GM12878 (cell line): ENCODE results near the gene CCL23. TPM values are rescaled to one million over a fixed set of nuclear protein-coding genes. Genes with fewer than 3 reads are reported as not detected.

Source experiments
- ATAC-seq: fragments of 200-7000 bp; cut with Tn5 transposase; 3 replicates; pipeline ENCODE4 v1.9.1; 2020; ENCODE audit warnings: mild to moderate bottlenecking, moderate library complexity
- BruUV-seq: library from RNA; stranded (reverse); fragments of 400-500 nt; replicated peaks from 2 replicates; lab custom pipeline; 2021; lab: Mats Ljungman, UMichigan
- CTCF ChIA-PET: fragments of 300-600 bp; sonication (Branson Sonifier 250); formaldehyde crosslinking; extraction: SDS; loops from one replicate; lab custom pipeline; 2021; ENCODE audit warnings: inconsistent platforms; lab: Yijun Ruan, JAX
- POLR2A ChIA-PET: fragments of 350-600 bp; formaldehyde crosslinking; extraction: SDS; loops from one replicate; lab custom pipeline; 2021; ENCODE audit warnings: inconsistent platforms; lab: Charles Lee
- RAD21 ChIA-PET: fragments of 300-600 bp; sonication (Branson Sonifier 250); formaldehyde crosslinking; loops from one replicate; lab custom pipeline; 2023; ENCODE audit warnings: antibody characterized with exemption; ENCODE audit not compliant: unreplicated experiment; lab: Charles Lee
- SMC1A ChIA-PET: fragments of 300-600 bp; sonication (Branson Sonifier 250); formaldehyde crosslinking; loops from one replicate; lab custom pipeline; 2023; ENCODE audit not compliant: unreplicated experiment, uncharacterized antibody; lab: Charles Lee
- DNase-seq: peaks from one replicate; pipeline ENCODE4 v3.0.0-alpha.2; 2011; ENCODE audit warnings: low read depth, low spot score
- FAIRE-seq: peaks from 3 replicates; lab custom pipeline; 2011; peaks lifted over from hg19 to GRCh38; lab: Jason Lieb, UNC
- H2AFZ ChIP-seq: 2 replicates; pipeline ENCODE4 v1.6.0; 2011; ENCODE audit warnings: low read depth, low read length, control low read depth; ENCODE audit not compliant: control insufficient read depth
- H3K27ac ChIP-seq: 2 replicates; pipeline ENCODE4 v1.5.1; 2011; ENCODE audit warnings: control low read depth; ENCODE audit not compliant: control insufficient read depth, insufficient read depth
- H3K27me3 ChIP-seq, 2 experiments: replicated peaks in 1 of 2; 2 replicates each; pipeline versions ENCODE4 v1.6.0 to v1.6.1; 2011; ENCODE audit warnings: low read length in 1 of 2; ENCODE audit not compliant: control insufficient read depth in 2 of 2, insufficient read depth in 2 of 2
- H3K36me3 ChIP-seq, 2 experiments: 2 replicates each; pipeline ENCODE4 v1.5.1; 2011; ENCODE audit warnings: low read length in 1 of 2; ENCODE audit not compliant: control insufficient read depth in 2 of 2, insufficient read depth in 2 of 2
- H3K4me1 ChIP-seq: 2 replicates; pipeline ENCODE4 v1.6.1; 2011; ENCODE audit warnings: mild to moderate bottlenecking, low read length, moderate library complexity, mixed read lengths; ENCODE audit not compliant: control insufficient read depth, insufficient read depth
- H3K4me2 ChIP-seq: 2 replicates; pipeline ENCODE4 v1.6.0; 2011; ENCODE audit warnings: control low read depth; ENCODE audit not compliant: control insufficient read depth, insufficient read depth
- H3K4me3 ChIP-seq: fragments of 200-600 bp; sonication (generic); 2 replicates; pipeline ENCODE4 v1.5.1; 2016
- H3K79me2 ChIP-seq: 2 replicates; pipeline ENCODE4 v1.6.0; 2011; ENCODE audit warnings: low read length; ENCODE audit not compliant: control insufficient read depth, insufficient read depth
- H3K9ac ChIP-seq: 2 replicates; pipeline ENCODE4 v1.8.0; 2011; ENCODE audit warnings: low read length, control low read depth, mixed read lengths; ENCODE audit not compliant: control insufficient read depth, insufficient read depth
- H3K9me3 ChIP-seq: replicated peaks from 3 replicates; pipeline ENCODE4 v1.5.1; 2011; ENCODE audit warnings: mild to moderate bottlenecking, low read length; ENCODE audit not compliant: control insufficient read depth, insufficient read depth
- H4K20me1 ChIP-seq: 2 replicates; pipeline ENCODE4 v1.6.0; 2011; ENCODE audit not compliant: control insufficient read depth, insufficient read depth
- CBX5 ChIP-seq: sonication (generic); IDR thresholded peaks from 2 replicates; pipeline ENCODE4 v1.6.1; 2016; ENCODE audit warnings: low read depth, moderate library complexity, mild to moderate bottlenecking, inconsistent platforms
- RAD51 ChIP-seq: fragments of 450-650 bp; IDR thresholded peaks from 2 replicates; pipeline ENCODE4 v1.6.1; 2016; ENCODE audit warnings: moderate library complexity, mild to moderate bottlenecking, inconsistent platforms
- SREBF1 ChIP-seq: IDR thresholded peaks from 2 replicates; pipeline ENCODE4 v1.6.1; 2012; ENCODE audit warnings: mild to moderate bottlenecking, low read length
- YY1 ChIP-seq: IDR thresholded peaks from 2 replicates; pipeline ENCODE4 v1.6.1; 2011; ENCODE audit warnings: low read depth, mild to moderate bottlenecking, low read length
- ZNF622 ChIP-seq: fragments of 450-650 bp; IDR thresholded peaks from 2 replicates; pipeline ENCODE4 v1.6.1; 2017; ENCODE audit warnings: mild to moderate bottlenecking, inconsistent platforms
- WGBS: methylation state at CpG from one replicate; pipeline ENCODE4 v1.1.6; 2016; ENCODE audit warnings: low lambda C conversion rate; ENCODE audit not compliant: insufficient replicate concordance, insufficient coverage; ENCODE audit errors: missing lambda C conversion rate; 5-methylcytosine and 5-hydroxymethylcytosine counted together
- in situ Hi-C: fragments of 300-500 bp; cut with MboI; formaldehyde crosslinking; loops from 9 replicates; pipeline ENCODE4 v1.14.3; 2018; ENCODE audit warnings: mixed read lengths
- intact Hi-C: fragments of 100-400 bp; cut with micrococcal nuclease; formaldehyde crosslinking; loops from one replicate; pipeline ENCODE4 v1.14.2; 2022; ENCODE audit not compliant: unreplicated experiment
- polyA plus RNA-seq, 11 experiments: library from polyadenylated mRNA; depleted of rRNA in 4 of 11; unstranded in 6 of 11; stranded (reverse) in 5 of 11; fragments of >200 nt; fragmentation: Nextera tagmentation in 4 of 11; fragmentation: Illumina TruSeq in 1 of 11; extraction: Ambion mirVana in 4 of 11; extraction: Trizol in 1 of 11; gene quantifications; 1 replicate in 1 of 11; 2 replicates in 10 of 11; pipeline versions ENCODE4 v1.2.1 to v1.2.3, GENCODE V29; 2011 to 2016; ENCODE audit warnings: inconsistent platforms in 2 of 11, missing spikeins in 2 of 11, low read depth in 1 of 11
- total RNA-seq, 4 experiments: library from RNA; depleted of rRNA in 3 of 4; stranded (reverse); fragments of >200 nt in 3 of 4; fragmentation: Illumina TruSeq in 1 of 4; extraction: Trizol in 1 of 4; gene quantifications; 2 replicates each; pipeline versions ENCODE4 v1.2.1 to v1.2.3, GENCODE V29; 2013 to 2021
- TF ChIP-seq, protein P1 (sequence below): fragments of 450-650 bp; IDR thresholded peaks from 2 replicates; pipeline ENCODE4 v1.6.1; 2018; ENCODE audit warnings: borderline replicate concordance, mild to moderate bottlenecking; ENCODE audit not compliant: partially characterized antibody
- TF ChIP-seq, protein P2 (sequence below): fragments of 450-650 bp; IDR thresholded peaks from 2 replicates; pipeline ENCODE4 v1.6.1; 2018; ENCODE audit warnings: mild to moderate bottlenecking, low read depth, moderate library complexity; ENCODE audit not compliant: partially characterized antibody

CCL23 gene
- total and polyA plus RNA-seq, 10 of the 15 experiments (the other 5 are each of a cell fraction or from before 2014, with no cell fraction given) = 0.15 to 0.62 (median 0.41) TPM; not detected in 6

DNA sequence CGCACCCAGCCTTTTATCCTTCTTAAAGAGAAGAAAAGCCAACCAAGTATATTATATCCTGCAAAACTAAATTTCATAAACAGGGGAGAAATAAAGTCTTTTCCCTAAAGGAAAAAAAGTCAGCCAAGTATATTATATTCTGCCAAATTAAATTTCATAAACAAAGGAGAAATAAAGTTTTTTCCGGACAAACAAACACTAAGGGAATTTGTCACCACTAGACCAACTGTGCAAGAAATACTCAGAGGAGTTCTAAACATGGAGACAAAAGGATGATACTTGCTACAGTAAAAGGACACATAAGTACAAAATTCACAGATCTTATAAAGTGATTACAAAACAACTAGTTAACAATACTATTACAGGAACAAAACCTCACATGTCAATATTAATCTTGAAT is 31.9 kb upstream of the CCL23 start:
- RAD21 ChIA-PET = no interaction called here
- no peak for FAIRE-seq
- SMC1A ChIA-PET = no interaction called here
- Histone ChIP-seq H3K9me3 (peaks cover 2% of the 10 kb centered on the region; the same call in 2 of the 3 replicates), H3K27me3 (no peaks in the 10 kb centered on the region), H4K20me1 (no peaks in the 10 kb centered on the region), H3K4me1 (no peaks in the 10 kb centered on the region), H3K27ac (no peak overlapping the region), H3K79me2 (no peaks in the 10 kb centered on the region), H3K4me3 (no peak overlapping the region), H2AFZ (no peak overlapping the region), H3K4me2 (no peak overlapping the region), H3K9ac (no peak overlapping the region), H3K36me3 (no peaks in the 10 kb centered on the region)
- no peak for ATAC-seq
- intact Hi-C loops (no loop called here), in situ Hi-C loops (no loop called here)
- CTCF ChIA-PET = interaction anchor here (1.3 to 1.5 kb wide), 2 partner anchors 30 to 99 kb away, joined by 3 to 4 read pairs; no protein-coding TSS in a partner anchor
- POLR2A ChIA-PET = no interaction called here
- TF ChIP-seq RAD51 (no peak), CBX5 (no peak), ZNF622 (no peak), SREBF1 (no peak), YY1 (no peak)
- TF ChIP-seq, protein P1, sequence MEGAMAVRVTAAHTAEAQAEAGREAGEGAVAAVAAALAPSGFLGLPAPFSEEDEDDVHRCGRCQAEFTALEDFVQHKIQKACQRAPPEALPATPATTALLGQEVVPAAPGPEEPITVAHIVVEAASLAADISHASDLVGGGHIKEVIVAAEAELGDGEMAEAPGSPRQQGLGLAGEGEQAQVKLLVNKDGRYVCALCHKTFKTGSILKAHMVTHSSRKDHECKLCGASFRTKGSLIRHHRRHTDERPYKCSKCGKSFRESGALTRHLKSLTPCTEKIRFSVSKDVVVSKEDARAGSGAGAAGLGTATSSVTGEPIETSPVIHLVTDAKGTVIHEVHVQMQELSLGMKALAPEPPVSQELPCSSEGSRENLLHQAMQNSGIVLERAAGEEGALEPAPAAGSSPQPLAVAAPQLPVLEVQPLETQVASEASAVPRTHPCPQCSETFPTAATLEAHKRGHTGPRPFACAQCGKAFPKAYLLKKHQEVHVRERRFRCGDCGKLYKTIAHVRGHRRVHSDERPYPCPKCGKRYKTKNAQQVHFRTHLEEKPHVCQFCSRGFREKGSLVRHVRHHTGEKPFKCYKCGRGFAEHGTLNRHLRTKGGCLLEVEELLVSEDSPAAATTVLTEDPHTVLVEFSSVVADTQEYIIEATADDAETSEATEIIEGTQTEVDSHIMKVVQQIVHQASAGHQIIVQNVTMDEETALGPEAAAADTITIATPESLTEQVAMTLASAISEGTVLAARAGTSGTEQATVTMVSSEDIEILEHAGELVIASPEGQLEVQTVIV = no peak
- TF ChIP-seq, protein P2, sequence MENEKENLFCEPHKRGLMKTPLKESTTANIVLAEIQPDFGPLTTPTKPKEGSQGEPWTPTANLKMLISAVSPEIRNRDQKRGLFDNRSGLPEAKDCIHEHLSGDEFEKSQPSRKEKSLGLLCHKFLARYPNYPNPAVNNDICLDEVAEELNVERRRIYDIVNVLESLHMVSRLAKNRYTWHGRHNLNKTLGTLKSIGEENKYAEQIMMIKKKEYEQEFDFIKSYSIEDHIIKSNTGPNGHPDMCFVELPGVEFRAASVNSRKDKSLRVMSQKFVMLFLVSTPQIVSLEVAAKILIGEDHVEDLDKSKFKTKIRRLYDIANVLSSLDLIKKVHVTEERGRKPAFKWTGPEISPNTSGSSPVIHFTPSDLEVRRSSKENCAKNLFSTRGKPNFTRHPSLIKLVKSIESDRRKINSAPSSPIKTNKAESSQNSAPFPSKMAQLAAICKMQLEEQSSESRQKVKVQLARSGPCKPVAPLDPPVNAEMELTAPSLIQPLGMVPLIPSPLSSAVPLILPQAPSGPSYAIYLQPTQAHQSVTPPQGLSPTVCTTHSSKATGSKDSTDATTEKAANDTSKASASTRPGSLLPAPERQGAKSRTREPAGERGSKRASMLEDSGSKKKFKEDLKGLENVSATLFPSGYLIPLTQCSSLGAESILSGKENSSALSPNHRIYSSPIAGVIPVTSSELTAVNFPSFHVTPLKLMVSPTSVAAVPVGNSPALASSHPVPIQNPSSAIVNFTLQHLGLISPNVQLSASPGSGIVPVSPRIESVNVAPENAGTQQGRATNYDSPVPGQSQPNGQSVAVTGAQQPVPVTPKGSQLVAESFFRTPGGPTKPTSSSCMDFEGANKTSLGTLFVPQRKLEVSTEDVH = no peak
- no TSS peak for BruUV-seq
- DNase-seq = no peak
- 100% methylated on average over 2 of the region's 2 CpGs for WGBS
